GM12892 (cell line): Measurements from ENCODE around the gene ANTXR1.

Experiments
- POLR2A ChIP-seq: IDR thresholded peaks from 2 replicates; pipeline ENCODE4 v1.6.1; 2011; ENCODE audit warnings: low read depth, low read length, control low read depth
- POLR2AphosphoS5 ChIP-seq: IDR thresholded peaks from 2 replicates; pipeline ENCODE4 v1.6.1; 2011; ENCODE audit warnings: low read depth, low read length, control low read depth
- TAF1 ChIP-seq: IDR thresholded peaks from 2 replicates; pipeline ENCODE4 v1.6.1; 2011; ENCODE audit warnings: low read depth, mild to moderate bottlenecking, control low read depth, low read length, borderline replicate concordance

GRCh38 chr2:69177063-69177771 lies 164.2 kb downstream of the ANTXR1 start:
- TF ChIP-seq TAF1 (no peak), POLR2AphosphoS5 (no peak), POLR2A (no peak)
